Endothelial cell (in vitro differentiated cells): ENCODE data around the gene EDN2. TPM values are rescaled to one million over a fixed set of nuclear protein-coding genes. Genes with fewer than 3 reads are reported as not detected.
A peak's percentile ranks its signal among the peaks of the same experiment; 100 is the strongest.

ENCODE experiments used
- DNase-seq: peaks from one replicate; pipeline ENCODE4 v3.0.0; 2021; ENCODE audit warnings: low spot score
- H3K27ac Mint-ChIP-seq: one replicate; pipeline ENCODE4 v1.8.0; 2021; ENCODE audit warnings: mixed read lengths, inconsistent platforms; ENCODE audit not compliant: unreplicated experiment
- H3K27me3 Mint-ChIP-seq: one replicate; pipeline ENCODE4 v1.8.0; 2021; ENCODE audit warnings: mild to moderate bottlenecking, moderate library complexity, mixed read lengths, inconsistent platforms; ENCODE audit not compliant: unreplicated experiment
- H3K36me3 Mint-ChIP-seq: one replicate; pipeline ENCODE4 v1.8.0; 2021; ENCODE audit warnings: mild to moderate bottlenecking, low read depth, mixed read lengths, inconsistent platforms; ENCODE audit not compliant: unreplicated experiment
- H3K4me1 Mint-ChIP-seq: one replicate; pipeline ENCODE4 v1.8.0; 2021; ENCODE audit warnings: mild to moderate bottlenecking, mixed read lengths, inconsistent platforms; ENCODE audit not compliant: unreplicated experiment
- H3K4me3 Mint-ChIP-seq: one replicate; pipeline ENCODE4 v1.8.0; 2021; ENCODE audit warnings: mild to moderate bottlenecking, mixed read lengths, inconsistent platforms; ENCODE audit not compliant: unreplicated experiment
- H3K9me3 Mint-ChIP-seq: one replicate; pipeline ENCODE4 v1.8.0; 2021; ENCODE audit warnings: mixed read lengths, inconsistent platforms; ENCODE audit not compliant: unreplicated experiment
- total RNA-seq: library from RNA; stranded (reverse); fragmentation: NEBNext Ultra II Directional; extraction: Animal tissue kit (Norgen Biotek cat#: 25700); gene quantifications from one replicate; pipeline ENCODE4 v1.2.1, GENCODE V29; 2021; ENCODE audit not compliant: unreplicated experiment
- TF ChIP-seq, protein P1 (sequence below): fragments of 200-600 bp; sonication (generic); IDR thresholded peaks from one replicate; pipeline ENCODE4 v1.5.0; 2021; ENCODE audit warnings: antibody characterized with exemption; ENCODE audit not compliant: unreplicated experiment

EDN2 gene
- total RNA-seq, 1 donor from 2014 or later, result 0.21 TPM

DNA sequence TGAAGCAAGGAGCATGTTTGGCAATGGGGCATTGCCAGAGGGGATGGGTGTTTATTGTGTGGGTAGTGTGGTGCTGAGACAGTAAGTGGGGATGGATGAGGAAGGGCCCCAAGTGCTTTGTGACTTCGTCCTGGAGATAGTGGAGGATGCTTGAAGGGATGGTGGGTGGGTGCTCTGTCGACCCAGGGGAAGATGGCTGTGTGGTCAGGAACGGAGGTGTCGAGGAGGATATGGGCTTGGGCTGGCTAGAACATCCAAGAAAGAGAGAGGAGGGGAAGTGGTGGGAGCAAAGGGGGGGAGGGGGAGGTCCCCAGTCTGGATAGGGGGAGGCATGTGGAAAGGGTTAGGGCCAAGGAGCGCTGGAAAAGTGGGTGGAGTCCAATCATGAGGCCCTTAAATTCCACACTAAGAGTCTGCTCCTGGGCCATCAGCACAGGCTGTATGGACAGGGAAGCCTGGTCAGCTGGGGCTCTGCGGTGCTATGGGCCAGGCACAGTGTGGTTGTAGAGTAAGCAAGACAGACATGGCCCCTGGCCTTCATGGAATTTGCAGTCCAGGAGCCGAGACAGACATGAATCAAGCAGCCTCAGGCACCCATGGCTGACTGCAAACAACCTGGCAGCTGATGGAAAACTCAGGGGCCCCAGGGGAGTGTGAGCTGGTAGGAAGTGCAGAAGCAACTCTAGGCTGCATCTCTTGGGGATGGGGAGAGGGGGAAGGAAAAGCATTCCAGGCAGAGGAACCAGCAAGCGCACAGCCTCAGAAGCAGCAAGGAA lies 36.3 kb downstream of the EDN2 start:
- no peak overlapping the region for H3K4me3 Mint-ChIP-seq
- TF ChIP-seq, protein P1, sequence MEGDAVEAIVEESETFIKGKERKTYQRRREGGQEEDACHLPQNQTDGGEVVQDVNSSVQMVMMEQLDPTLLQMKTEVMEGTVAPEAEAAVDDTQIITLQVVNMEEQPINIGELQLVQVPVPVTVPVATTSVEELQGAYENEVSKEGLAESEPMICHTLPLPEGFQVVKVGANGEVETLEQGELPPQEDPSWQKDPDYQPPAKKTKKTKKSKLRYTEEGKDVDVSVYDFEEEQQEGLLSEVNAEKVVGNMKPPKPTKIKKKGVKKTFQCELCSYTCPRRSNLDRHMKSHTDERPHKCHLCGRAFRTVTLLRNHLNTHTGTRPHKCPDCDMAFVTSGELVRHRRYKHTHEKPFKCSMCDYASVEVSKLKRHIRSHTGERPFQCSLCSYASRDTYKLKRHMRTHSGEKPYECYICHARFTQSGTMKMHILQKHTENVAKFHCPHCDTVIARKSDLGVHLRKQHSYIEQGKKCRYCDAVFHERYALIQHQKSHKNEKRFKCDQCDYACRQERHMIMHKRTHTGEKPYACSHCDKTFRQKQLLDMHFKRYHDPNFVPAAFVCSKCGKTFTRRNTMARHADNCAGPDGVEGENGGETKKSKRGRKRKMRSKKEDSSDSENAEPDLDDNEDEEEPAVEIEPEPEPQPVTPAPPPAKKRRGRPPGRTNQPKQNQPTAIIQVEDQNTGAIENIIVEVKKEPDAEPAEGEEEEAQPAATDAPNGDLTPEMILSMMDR, result no peak
- no peak for DNase-seq
- H3K36me3 Mint-ChIP-seq, result no peaks in the 10 kb centered on the region
- H3K9me3 Mint-ChIP-seq, result no peaks in the 10 kb centered on the region
- H3K27ac Mint-ChIP-seq, result no peak overlapping the region
- H3K27me3 Mint-ChIP-seq, result peaks cover 5% of the 10 kb centered on the region
- H3K4me1 Mint-ChIP-seq, result peaks cover 9% of the 10 kb centered on the region

DNA sequence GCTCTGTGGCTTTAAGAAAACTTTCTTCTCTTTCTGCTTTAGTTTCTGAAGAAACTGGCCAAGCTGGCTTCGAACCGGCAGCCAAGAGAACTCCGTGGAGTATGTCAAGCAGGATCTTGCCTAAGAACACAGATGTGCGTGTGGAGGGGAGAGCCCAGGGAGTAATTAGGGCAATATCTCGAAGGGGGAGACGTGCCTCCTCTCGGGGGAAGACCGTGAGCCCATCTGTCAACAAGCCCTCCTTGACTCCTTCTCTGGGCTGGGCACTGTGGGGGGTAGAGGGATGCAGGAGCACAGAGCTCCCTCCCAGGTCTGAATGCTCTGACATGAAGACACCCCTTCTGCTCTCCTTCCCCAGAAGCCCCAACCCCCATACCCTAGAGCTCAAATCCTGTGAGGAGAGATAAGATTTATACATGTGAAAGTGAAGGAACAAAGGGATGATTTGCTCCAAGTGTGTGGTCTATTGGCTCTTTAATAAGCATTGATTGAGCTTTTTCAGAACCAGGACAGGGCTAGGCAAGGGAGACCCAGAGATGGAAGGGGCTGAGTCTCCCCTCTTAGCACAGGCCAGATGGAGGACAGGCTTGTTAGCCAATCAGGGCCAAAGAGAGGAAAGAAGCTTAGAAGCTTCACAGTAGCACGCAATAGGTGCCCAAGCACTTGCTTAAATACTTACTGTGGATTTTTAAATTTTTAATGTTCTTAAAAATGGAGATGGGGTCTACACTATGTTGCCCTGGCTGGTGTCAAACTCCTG lies 37.5 kb downstream of the EDN2 start:
- TF ChIP-seq, protein P1, result no peak
- Mint-ChIP-seq H3K4me1 (peaks cover 9% of the 10 kb centered on the region), H3K9me3 (no peaks in the 10 kb centered on the region), H3K4me3 (no peak overlapping the region), H3K27ac (no peak overlapping the region), H3K36me3 (no peaks in the 10 kb centered on the region), H3K27me3 (peaks cover 5% of the 10 kb centered on the region)
- DNase-seq, result no peak

DNA sequence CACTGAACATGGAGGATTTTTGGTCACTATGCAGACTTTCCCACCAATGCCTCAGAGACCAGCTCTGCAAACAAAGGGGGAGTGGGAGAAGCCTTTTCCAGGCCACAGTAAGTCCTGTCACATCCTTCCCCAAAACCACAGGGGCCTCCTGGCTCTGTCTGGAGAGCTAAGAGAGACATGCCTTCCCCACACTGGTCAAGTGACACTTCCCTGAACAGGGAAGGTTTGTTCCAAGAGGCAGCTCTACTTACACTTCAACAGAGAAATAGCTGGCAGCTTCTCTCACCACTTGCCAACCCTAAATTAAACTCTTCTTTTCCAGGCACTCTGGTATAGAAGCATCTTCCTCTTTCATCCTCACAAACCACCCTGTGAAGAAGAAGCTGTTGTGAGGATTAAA lies 39.7 kb downstream of the EDN2 start:
- Mint-ChIP-seq H3K9me3 (no peaks in the 10 kb centered on the region), H3K4me3 (no peak overlapping the region), H3K4me1 (peaks cover 12% of the 10 kb centered on the region), H3K36me3 (no peaks in the 10 kb centered on the region), H3K27me3 (peaks cover 5% of the 10 kb centered on the region), H3K27ac (no peak overlapping the region)
- TF ChIP-seq, protein P1, result no peak
- DNase-seq, result no peak

DNA sequence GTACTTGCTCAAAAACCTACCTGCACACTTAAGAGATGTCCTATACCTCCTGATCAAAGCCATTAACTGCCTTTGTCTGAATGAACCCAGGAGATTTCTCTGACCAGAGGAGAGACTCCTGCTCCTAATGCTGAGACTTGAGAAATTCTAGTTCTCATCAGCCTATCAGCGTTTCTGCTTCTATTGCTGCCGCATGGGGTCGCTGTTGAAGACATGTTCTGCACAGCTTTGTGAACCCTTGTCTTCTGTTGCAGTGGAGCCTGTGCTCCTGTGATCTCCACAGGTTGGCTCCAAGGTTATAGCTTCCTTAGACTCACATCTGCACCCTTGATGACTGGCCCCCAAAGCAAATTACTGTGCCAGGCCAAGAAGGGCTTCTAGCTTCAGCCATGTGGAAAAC lies 40.2 kb downstream of the EDN2 start:
- Mint-ChIP-seq H3K4me1 (peaks cover 6% of the 10 kb centered on the region), H3K27me3 (peaks cover 4% of the 10 kb centered on the region)
- DNase-seq, result no peak

More for the DNA sequence above, 40.2 kb downstream of the EDN2 start:
- Mint-ChIP-seq H3K4me3 (no peak overlapping the region), H3K36me3 (no peaks in the 10 kb centered on the region), H3K9me3 (no peaks in the 10 kb centered on the region), H3K27ac (no peak overlapping the region)
- TF ChIP-seq, protein P1, result peak; percentile 17
